GM19239 (cell line): Measurements from ENCODE around the gene MAFG.

Experiments
- DNase-seq: peaks from one replicate; pipeline ENCODE4 v3.0.0; 2011; ENCODE audit warnings: low spot score; ENCODE audit not compliant: insufficient read length
- FAIRE-seq: peaks from 2 replicates; lab custom pipeline; 2011; peaks lifted over from hg19 to GRCh38; lab: Jason Lieb, UNC

Gene MAFG

DNA sequence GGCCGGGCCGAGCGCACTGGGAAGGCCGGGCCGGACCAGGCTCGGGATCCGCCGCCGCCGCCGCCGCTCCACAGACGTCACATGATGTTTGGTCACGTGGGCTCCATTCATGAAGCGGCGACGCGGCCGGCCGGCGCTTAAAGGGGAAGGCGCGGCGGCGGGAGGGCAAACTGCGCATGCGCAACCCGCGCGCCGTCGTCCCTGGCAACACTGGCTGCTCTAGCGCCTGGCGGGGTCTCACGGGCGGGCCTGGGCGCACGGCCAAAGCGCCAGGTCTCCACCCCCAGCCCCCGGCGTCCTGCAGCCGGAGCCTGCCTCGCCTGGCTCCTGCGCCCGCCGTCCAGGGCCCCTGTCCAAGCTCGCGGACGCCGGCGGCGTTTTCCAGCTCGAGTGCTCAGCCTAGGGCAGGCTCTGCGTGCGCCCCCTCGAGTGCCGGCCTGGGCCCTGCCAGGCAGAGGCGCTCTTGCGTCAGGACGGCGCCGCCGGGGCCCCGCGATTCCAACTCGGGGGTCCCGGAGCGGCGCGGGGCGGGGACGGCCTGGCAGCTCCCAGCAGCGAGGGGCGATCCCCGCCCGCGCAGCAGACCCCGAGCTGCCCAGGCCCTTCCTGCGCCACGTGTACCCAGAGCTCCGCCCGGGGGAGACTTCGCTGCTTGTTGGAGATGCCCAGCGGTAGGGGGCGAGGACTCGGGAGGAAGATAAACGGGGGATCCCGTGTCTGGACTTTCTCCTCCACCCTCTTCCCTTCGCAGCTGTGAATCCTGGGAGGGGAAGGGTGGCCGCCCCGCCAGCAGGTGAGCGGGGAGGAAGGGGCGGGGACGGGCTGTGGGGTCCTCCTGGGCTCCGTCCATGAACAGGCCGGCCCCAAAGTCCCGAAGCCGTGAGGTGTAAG lies at the start of gene MAFG:
TSS of gene MAFG (minus strand) at position 83 of the 891 bp plus-strand sequence. CDS start 4,550 bp downstream, outside the sequence.
- DNase-seq (peak; percentile 100), FAIRE-seq (peak; percentile 83)

DNA sequence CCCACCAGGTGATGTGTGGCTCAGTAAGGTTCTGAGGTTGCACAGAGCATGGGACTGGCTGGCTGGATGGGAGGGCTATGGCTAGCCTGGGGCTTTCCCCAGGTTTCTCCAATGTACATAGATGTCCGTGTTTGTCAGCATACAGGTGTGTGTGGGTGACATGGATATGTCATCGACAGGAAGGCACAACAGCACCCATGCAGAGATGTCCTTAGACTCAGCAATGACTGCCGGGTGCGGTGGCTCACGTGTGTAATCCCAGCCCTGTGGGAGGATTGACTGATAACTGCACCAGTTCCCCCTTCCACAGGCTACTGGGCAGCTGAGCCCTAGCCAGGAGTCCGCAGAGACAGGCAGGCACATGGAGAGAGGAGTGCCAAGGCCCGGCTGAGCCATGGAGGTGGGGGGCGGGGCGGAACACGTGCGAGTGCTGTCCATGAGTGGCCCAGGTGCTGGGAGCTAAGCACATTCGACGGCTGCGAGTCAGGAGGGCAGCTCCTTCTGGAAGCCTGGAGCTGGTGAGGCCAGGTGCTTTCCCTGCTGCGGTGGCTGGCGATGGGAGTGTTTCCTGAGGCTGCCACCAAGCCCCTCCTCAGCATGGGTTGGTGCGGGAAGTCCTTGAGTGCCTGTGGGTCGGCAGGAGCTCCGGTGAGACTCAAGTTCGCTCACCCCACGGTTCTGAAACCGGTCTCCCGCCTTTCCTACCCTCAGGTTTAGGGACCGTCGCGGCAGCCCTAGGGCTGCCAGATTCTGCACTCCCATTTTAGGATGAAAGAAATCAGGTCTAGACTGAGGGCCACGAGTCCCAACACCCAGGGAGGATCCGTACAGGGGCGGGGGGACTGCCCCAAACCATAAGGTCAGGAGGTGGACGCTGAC lies 49.0 kb upstream of the MAFG start:
- DNase-seq (no peak), FAIRE-seq (no peak)

DNA sequence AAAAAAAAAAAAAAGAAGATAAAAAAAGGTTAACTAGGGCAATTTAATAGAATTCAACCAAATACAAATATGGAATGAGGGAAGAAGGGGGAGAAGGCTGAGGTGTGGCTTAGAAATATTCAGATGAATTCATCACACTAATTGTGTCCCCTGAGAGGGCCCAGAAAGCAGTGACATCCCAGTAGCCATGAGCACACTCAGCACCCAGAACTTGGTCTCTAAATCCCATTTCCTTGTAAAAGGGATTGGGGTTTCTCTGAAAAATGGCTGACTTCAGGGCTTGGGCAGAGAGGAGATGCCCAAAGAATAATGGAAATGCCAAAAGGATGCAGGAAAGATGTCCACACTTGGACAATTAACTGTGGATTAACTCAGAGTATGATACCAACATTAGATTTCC lies 45.9 kb upstream of the MAFG start:
- DNase-seq, result no peak
- no peak for FAIRE-seq

DNA sequence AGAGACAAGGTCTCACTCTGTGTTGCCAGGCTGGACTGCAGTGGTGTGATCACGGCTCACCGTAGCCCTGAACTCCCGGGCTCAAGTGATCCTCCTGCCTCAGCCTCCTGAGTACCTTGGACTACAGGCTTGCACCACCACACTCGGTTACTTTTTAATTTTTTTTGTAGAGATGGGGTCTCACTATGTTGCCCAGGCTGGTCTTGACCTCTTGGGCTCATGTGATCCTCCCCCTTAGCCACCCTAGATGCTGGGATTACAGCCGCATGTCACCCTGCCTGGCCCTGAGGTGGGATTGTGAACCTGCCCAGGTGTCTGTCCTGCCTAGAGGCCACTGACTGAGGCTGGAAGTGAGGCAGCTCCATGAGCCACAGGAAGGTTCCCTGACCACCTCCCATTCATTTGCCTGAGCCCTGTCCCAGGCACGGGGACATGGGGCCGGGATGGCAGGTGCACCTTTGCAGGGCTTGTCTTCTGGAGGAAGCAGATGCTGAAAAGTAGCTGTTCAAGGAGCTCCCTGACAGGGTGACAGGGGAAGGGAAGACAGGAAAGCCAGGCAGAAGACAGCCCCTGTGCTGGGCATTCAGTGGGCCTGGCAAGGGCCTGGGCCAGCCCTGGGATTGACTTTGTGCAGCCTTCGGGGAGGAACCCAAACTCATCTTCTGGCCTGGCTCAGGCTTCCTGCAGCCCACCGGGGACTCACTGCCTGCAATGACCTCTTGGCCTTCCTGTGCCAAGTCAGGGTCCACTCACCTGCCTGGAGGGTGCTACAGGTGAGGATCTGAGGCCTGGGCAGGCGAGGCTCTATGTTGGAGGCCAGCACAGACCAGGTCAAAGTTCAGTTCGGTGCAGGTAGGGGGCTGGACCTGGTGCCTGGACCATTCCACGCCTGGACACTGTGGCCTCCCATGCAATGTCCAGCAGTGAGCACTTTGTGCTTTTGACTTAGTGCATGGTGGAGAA lies 41.6 kb upstream of the MAFG start:
- FAIRE-seq, result no peak
- no peak for DNase-seq

DNA sequence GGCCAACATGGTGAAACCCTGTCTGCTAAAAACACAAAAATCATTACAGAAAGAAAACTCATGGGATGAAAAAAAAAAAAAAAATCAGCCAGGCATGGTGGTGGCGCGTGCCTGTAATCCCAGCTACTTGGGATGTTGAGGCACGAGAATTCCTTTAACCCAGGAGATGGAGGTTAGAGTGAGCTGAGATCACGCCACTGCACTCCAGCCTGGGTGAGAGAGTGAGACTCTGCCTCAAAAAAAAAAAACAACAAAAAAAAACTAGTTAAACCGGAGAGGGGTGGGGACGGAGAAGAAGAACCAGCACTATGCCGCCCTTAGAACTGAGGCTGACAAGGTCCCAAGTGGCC lies 40.8 kb upstream of the MAFG start:
- no peak for DNase-seq
- no peak for FAIRE-seq

DNA sequence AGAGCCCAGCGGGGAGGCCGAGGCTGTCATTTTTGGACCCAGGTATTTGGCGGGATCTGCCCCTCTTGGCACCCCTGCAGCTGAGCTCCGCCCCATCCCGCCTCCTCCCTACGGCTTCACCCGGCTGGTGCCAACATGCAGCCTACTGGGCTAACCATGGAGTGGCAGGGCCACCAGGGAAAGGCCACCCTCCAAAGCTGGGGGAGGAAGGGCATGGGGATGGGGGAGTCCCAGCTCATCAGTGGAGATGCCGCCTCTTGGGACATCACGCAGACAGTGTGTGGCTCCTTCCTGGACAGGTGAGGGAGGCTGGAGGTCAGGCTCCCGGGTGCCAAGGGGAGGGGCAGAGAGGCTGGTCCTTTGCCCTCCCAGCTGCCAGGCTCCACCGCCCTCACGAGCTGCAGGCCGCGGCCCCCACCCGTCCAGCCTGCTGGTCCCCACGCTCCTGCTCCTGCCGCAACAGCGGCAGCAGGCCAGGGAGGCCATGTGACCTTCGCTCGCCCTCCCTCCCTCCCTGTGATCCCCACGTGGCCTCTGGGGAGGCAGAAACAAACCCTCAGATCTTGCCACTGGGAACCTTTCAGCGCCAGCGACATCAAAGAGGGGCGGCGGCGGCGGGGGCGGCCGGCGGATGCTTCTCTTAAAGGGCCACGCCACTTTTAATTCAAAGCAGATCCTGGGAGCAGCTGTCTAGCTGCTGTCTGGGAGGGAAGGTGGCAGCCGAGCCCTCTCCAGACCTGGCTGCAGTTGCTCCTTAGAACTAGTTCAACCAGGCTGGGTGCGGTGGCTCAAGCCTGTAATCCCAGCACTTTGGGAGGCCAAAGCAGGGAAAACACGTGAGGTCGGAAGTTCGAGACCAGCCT lies 40.2 kb upstream of the MAFG start:
- DNase-seq (peak; percentile 93), FAIRE-seq (peak; percentile 75)

DNA sequence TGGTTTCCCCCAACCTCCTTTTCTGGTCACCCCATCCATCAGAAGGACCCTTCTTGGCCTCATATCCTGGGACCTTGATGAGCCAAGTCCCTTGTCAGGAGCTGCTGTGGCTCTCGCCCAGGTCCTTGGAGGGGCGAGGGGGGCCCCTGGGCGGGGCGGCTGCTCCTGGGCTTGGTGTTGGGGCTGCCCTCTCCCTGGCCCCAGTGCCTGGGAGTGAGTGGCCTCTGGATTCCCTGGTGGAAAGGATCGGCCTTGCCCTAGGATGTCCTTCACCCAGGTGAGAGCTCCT lies 39.7 kb upstream of the MAFG start:
- no peak for DNase-seq
- FAIRE-seq, result no peak

DNA sequence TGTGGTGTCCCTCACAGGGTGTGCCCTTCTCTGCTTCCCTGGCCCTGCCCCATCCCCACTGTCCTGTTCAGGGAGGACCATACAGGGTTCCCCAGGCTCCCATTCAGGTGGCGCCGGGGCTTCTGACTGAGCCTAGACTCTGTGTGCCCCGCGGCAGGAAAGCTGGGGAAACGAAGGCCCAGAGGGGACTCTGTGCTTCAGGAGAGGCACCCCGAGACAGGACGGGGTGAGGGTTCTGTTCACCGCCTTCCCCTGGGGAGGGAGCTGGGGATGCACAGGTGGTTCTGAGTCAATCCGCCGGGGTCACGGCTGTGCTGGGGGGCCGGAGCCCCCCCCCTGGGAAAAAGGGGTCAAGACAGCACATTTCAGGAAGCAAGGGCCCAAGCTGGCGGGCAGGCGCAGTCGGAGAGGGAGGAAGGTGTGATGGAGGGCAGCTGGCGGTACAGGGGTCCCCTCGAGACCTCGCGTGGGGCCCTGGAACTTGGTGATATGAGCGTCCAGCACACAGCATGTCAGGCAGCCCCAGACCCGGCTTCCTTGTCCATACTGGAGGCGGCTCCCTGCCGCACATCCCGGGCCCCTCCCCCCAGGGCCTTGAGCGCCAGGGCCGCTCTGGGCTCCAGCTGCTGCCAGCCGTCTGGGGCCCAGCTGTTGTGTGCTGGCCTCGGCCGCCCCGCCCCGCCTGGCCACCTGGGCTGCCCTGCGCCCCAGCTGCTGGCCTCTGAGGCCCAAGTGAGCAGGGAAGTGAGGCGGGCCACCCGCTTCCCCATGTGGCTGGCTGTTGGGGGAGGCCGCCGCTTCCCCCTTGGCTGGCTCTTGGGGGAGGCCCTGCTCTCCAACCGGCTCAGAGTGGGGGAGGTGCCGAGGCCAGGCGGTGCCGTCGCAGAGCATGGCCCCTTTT lies 39.1 kb upstream of the MAFG start:
- no peak for FAIRE-seq
- no peak for DNase-seq

DNA sequence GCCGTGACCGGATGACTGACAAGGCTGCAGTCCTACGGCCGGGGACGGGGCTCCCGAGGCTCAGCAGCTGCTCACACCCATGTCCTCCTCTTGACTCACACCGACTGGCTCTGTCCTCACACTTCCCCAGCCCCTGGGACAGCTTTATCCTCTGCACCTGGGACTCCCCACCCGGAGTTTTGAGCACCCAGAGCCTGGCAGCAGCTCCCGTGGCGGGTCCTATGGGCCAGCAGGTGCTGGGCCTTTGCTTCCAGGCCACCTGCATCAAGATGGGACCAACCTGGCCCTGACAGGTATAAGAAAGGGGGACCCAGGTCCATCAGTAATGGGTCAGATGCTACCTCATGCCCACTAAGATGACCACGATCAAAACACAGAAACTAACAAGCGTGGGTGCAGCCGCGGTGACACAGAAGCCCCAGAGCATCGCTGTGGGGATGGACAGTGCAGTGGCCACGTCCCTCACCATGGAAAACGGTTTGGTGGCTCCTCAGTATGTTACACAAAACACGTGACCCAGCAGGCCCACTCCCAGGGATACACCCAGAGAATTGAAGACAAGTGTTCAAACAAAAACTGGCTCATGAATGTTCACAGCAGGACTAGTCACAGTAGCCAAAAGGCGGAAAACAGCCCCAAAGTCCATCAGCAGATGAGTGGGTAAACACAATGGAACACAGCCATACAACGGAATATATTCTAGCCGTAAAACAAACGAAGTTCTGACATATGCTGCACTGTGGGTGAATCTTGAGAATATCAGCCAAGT lies 36.7 kb upstream of the MAFG start:
- DNase-seq (no peak), FAIRE-seq (no peak)

DNA sequence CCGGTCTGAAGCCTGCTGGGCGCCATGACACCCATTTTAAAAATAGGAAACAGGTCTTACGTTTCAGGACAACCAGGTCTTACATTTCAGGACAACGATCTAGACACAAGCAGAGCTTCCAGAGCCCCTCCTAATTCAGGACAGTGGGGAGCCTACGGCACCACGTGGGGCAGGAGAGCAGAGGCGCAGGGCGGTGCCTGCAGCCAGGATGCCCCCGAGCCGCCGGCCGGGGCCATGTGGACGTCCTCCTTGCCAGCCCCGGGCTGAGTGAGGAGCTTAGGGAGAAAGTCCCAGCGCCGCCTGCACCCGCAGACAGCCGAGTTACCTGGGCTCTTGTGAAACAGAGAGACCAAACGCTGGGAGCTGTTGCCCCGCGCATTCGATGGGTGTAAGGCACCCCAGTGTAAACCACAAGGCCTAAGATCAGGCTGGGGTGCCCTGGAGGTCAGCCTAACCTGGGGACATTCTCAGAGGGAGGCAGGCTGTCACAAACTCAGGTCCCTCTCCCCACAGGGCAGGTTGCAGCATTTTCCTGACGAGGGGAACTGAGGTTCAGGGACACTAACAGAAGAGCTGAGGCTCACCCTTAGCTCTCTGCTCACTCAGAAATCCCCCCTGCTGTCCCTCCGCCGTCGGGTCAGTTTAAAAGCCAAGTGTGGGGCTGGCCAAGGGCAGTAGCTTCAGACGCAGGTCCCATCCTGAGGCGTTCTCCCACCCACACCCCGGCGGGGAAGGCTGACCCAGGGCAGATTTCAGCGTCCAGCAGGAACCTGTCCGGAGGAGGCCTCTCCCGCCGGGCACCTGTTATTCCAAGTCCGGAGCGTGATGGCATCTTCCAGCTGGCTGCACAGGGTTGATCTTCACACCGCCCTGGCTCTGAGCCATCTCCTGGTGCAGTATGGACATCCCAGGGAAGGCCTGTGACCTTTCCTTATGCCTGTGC lies 35.2 kb upstream of the MAFG start:
- FAIRE-seq (no peak), DNase-seq (no peak)

DNA sequence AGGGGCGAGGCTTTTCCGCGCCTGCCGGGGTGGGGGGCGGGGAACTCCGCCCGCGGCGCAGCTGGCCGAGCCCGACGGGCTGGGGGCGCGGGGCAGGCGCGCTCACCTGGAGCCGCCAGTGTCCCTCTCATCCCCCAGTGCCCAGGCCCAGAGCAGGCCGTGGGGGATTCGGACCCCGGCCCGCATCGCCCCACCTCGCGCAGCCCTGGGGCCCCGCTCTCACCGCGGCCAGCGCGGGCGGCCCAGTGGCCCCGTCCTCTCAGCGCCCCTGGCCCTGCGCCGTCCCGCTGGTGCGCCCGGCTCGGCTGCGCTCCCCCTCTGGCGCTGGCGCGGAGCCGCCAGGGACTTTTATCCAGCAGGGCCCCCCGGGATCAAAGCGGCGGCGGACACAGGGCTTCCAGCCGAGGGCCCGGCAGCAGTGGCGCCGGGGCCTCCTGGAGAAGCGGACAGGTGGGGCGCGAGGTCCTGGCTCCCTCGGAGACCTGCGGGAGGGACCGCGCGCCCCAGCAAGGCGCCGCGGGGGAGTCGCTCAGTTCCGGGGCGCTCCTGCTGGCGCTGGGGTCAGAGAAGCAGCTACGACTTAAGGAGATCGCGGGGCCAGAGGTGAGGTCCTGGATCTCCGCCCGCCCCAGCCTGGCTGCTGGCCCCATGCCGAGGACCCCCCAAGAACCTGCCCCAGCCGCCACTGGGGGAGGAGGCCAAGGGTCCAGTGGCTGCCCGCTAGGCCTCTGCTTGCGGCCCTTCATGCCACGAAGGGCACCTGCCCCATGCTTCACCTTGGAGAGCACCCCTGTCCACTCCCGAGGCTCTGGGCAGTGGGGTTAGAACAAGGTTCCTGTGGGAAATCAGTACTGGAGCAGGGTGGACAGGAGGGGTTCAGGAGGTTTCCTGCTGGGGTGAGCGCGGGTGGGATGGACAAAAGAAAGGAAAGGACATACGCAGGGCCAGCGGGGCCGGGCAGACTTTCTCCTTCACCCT lies 34.3 kb upstream of the MAFG start:
- no peak for DNase-seq
- no peak for FAIRE-seq

DNA sequence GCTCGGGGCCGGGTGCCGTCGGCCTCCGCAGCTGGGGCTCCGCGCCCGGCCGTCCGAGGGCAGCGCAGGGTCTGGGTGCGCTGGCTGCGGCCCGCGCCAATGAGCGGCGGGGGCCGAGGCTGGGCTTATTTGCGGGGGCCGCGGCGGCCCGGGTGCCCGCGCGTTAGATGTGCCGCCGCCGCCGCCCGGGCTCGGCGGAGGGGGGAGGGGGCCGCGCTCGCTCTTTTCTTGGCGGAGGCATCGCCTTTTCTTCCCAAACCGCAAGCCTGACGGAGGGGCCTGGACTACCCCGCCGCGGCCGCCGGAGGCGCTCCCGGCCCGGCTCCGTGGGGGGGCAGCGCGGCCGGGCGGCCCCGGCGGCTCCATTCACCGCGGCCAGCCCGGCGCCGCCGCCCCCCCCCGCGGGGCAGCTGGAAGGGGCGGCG lies 33.6 kb upstream of the MAFG start, which contains the start of gene NOTUM:
TSS of gene NOTUM (minus strand) at position 101 of the 425 bp plus-strand sequence. CDS start 278 bp downstream, outside the sequence.
- FAIRE-seq (no peak), DNase-seq (no peak)

DNA sequence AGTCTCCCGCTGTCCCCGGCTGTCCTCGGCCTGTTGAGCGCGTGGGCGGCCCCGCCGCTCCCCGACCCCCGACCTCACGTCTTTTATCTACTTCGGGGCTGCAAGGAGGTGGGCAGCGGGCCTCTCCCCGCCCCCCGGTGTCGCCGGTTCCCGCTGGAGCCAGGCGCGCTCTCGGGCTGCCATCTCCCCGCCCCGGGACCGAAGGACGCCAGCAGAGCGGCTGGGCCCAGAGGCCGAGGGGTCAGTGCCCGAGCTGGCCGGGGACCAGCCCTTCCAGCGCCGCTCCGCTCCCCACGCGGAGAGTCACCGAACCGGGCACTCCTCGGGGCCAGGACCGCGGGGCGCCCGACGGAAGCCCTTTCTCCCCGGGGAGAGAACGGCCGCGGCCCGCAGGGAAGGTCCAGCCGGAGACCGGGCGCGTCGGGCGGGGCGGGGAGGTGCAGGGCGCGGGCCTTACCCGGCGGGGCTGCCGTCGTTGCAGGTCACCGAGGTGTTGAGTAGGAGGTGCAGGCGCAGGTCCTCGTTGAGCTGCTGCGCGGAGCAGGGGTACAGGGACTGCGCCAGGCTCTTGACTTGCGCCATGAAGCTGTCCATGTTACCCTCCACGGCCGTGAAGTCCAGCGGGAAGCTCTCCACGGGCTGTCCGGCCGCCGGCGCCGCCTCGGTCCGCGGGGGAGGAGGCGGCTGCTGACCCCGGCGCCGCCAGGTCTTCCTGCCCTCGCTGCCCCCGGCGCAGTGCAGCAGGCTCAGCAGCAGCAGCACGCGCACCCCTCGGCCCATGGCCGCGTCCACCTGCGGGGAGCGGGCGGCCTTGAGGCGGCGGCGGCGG lies 32.8 kb upstream of the MAFG start:
- DNase-seq (no peak), FAIRE-seq (no peak)

DNA sequence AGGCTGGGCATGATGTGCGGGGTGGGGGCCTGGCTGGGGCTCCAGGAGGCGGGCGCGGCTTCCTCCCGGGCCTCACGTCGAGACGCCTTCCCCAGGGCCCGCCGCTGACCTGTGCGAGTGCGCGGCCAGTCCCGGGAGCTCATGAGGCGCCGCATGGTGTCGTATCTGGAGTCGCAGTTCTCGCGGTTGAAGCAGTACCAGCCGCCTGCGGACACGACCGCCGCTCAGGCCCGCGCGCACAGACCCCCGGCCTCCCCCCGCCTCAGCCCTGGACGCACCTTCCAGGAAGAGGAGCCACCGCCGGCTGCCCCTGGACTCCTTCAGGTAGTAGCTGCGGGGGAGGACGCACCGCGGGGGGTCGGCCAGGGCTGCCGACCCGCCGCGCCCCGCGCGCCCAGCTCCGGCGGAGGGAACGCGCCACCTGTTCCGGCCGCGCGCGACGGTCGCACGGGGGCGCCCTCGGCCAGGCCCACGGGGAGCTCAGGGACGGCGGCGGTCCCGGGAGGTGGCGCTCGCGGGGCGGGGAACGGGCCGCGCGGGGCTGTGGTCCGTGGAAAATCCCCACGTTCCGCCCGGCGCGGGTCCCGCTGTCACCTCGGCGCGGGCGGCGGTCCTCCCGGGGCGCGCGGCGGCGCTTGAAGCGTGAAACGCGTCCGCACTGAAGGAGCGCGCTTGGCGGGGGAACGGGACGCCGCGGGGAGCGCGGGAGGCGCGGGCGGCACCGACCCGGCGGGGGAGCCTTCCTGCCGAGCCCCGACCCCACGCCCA lies 32.0 kb upstream of the MAFG start:
- no peak for FAIRE-seq
- DNase-seq, result peak; percentile 88
